SU-DHL-6 (cell line): Measurements from ENCODE around the gene CAMSAP1.

Source experiments
- H2AFZ ChIP-seq: fragments of 200-600 bp; sonication (generic); 2 replicates; pipeline ENCODE4 v1.6.1; 2014; ENCODE audit warnings: low read depth, mild to moderate bottlenecking, moderate library complexity, mixed read lengths, antibody characterized with exemption, low read length; ENCODE audit not compliant: severe bottlenecking
- H3F3A ChIP-seq: fragments of 200-600 bp; shearing (Covaris generic); 2 replicates; pipeline ENCODE4 v1.6.0; 2016; ENCODE audit warnings: antibody characterized with exemption, mild to moderate bottlenecking; ENCODE audit not compliant: insufficient read depth
- H3K27ac ChIP-seq: fragments of 200-600 bp; sonication (generic); 2 replicates; pipeline ENCODE4 v1.5.1; 2016; ENCODE audit warnings: low read depth, mild to moderate bottlenecking, low read length, moderate library complexity, mixed read lengths
- H3K27me3 ChIP-seq: fragments of 200-600 bp; sonication (generic), shearing (Covaris generic); 2 replicates; pipeline ENCODE4 v1.6.0; 2014; ENCODE audit warnings: mild to moderate bottlenecking, low read length
- H3K36me3 ChIP-seq: fragments of 200-600 bp; sonication (generic); 2 replicates; pipeline ENCODE4 v1.6.1; 2014; ENCODE audit warnings: mild to moderate bottlenecking, low read length, mixed read lengths
- H3K4me2 ChIP-seq: fragments of 300-600, 200-600 bp; shearing (Covaris generic), sonication (generic); 2 replicates; pipeline ENCODE4 v1.6.0; 2014; ENCODE audit warnings: low read length, low read depth, mild to moderate bottlenecking; ENCODE audit not compliant: poor library complexity, severe bottlenecking
- H3K4me3 ChIP-seq: fragments of 200-600 bp; sonication (generic); 2 replicates; pipeline ENCODE4 v1.5.1; 2014; ENCODE audit warnings: antibody characterized with exemption, low read length, mild to moderate bottlenecking, mixed read lengths; ENCODE audit not compliant: insufficient read depth, poor library complexity, severe bottlenecking
- H3K79me2 ChIP-seq: fragments of 200-600 bp; sonication (generic); 2 replicates; pipeline ENCODE4 v1.6.1; 2014; ENCODE audit warnings: mild to moderate bottlenecking, low read length, moderate library complexity; ENCODE audit not compliant: insufficient read depth
- H3K9ac ChIP-seq: fragments of 200-600 bp; sonication (generic); 2 replicates; pipeline ENCODE4 v1.7.0; 2014; ENCODE audit warnings: mild to moderate bottlenecking, low read length
- H3K9me2 ChIP-seq: fragments of 200-600 bp; sonication (generic); replicated peaks from 2 replicates; pipeline ENCODE4 v1.6.1; 2014; ENCODE audit warnings: low read length; ENCODE audit not compliant: insufficient read depth
- H3K9me3 ChIP-seq: fragments of 200-600 bp; sonication (generic); 2 replicates; pipeline ENCODE4 v1.6.1; 2014; ENCODE audit warnings: low read length, mixed read lengths; ENCODE audit not compliant: insufficient read depth
- H4K20me1 ChIP-seq: fragments of 200-600 bp; sonication (generic); 2 replicates; pipeline ENCODE4 v1.6.1; 2014; ENCODE audit warnings: low read depth, mild to moderate bottlenecking, antibody characterized with exemption, low read length, moderate library complexity, mixed read lengths
- CTCF ChIP-seq: fragments of 200-600 bp; sonication (generic); IDR thresholded peaks from one replicate; pipeline ENCODE4 v1.5.1; 2017; ENCODE audit warnings: antibody characterized with exemption, mild to moderate bottlenecking, low read length, moderate library complexity; ENCODE audit not compliant: insufficient read depth, poor library complexity, severe bottlenecking
- EZH2phosphoT487 ChIP-seq: fragments of 200-600 bp; sonication (generic), shearing (Covaris generic); conservative IDR thresholded peaks from 2 replicates; pipeline ENCODE4 v1.6.1; 2018; ENCODE audit warnings: mild to moderate bottlenecking, antibody characterized with exemption, low read length, moderate library complexity, mixed read lengths

CAMSAP1 gene

GRCh38 chr9:135876936-135877335 lies 30.4 kb downstream of the CAMSAP1 start:
- no peak overlapping the region for H3K4me3 ChIP-seq
- TF ChIP-seq EZH2phosphoT487, result no peak

DNA sequence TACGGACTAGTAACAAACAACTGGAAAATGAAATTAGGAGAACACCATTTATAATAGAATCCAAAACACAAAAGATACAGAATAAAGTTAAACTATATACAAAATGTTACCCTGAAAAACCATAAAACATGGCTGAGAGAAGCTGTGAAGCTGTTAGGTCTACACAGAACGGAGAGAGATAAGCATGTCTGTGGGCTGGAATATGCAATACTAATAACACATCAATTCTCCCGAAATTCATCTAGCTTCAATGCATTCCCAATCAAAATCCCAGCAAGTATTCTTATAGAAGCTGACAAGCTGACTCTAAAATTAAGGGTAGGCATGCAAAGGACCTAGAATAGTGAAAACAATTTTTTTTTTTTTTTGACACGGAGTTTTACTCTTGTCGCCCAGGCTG lies 32.5 kb downstream of the CAMSAP1 start:
- H3F3A ChIP-seq, result no peaks in the 10 kb centered on the region
- H4K20me1 ChIP-seq, result peaks cover 27% of the 10 kb centered on the region
- no peaks in the 10 kb centered on the region for H3K36me3 ChIP-seq
- no peak overlapping the region for H3K4me2 ChIP-seq
- TF ChIP-seq EZH2phosphoT487, result no peak
- TF ChIP-seq CTCF, result no peak
- no peak overlapping the region for H2AFZ ChIP-seq
- no peaks in the 10 kb centered on the region for H3K9me3 ChIP-seq
- H3K9ac ChIP-seq, result no peak overlapping the region
- H3K9me2 ChIP-seq, result no peaks in the 10 kb centered on the region
- no peak overlapping the region for H3K27ac ChIP-seq
- no peaks in the 10 kb centered on the region for H3K27me3 ChIP-seq
- no peak overlapping the region for H3K4me3 ChIP-seq
- H3K79me2 ChIP-seq, result peaks cover 89% of the 10 kb centered on the region

More at GRCh38 chr9:135876936-135877335, 30.4 kb downstream of the CAMSAP1 start:
- Histone ChIP-seq H3K9me3 (no peaks in the 10 kb centered on the region), H3K4me2 (no peak overlapping the region), H3F3A (no peaks in the 10 kb centered on the region), H4K20me1 (peaks cover 28% of the 10 kb centered on the region), H3K36me3 (no peaks in the 10 kb centered on the region), H3K27ac (no peak overlapping the region), H2AFZ (no peak overlapping the region), H3K27me3 (no peaks in the 10 kb centered on the region), H3K79me2 (peaks cover 82% of the 10 kb centered on the region), H3K9me2 (no peaks in the 10 kb centered on the region), H3K9ac (no peak overlapping the region)

- Histone ChIP-seq H3K4me2 (no peak overlapping the region), H3F3A (no peaks in the 10 kb centered on the region), H3K79me2 (peaks cover 84% of the 10 kb centered on the region), H3K9me2 (no peaks in the 10 kb centered on the region), H3K4me3 (no peak overlapping the region), H3K27me3 (no peaks in the 10 kb centered on the region), H3K9me3 (no peaks in the 10 kb centered on the region), H4K20me1 (peaks cover 24% of the 10 kb centered on the region; the same call in 1 of the 2 replicates), H3K36me3 (no peaks in the 10 kb centered on the region), H3K27ac (no peak overlapping the region), H2AFZ (no peak overlapping the region), H3K9ac (no peak overlapping the region)
- TF ChIP-seq CTCF (no peak), EZH2phosphoT487 (no peak)
Observed at GRCh38 chr9:135869909-135870308, 37.4 kb downstream of the CAMSAP1 start.

DNA sequence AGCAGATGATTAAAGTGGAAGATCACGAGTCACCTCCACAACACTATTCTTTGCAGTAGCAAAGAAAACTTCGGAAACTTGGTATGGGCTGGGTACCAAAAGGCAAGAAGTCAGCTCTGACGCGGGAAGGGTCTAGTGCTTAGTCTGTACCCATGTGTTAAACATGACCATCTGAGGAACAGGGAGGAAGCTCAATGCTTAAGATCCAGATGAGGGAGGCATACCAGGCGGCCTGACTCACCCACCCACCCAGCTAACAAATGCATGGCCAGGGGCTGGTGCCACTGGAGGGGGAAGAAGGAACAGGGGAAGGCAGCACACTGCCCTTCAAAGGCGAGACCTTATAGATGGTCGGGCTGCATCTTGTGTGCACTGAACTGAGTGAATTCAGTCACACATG lies 41.8 kb downstream of the CAMSAP1 start:
- Histone ChIP-seq H3K4me2 (no peak overlapping the region), H3K36me3 (no peaks in the 10 kb centered on the region), H4K20me1 (0 out of 2 replicates have a peak, but pooled peaks cover 4% of the 10 kb centered on the region), H3K79me2 (peaks cover 55% of the 10 kb centered on the region), H3K9me2 (no peaks in the 10 kb centered on the region), H3K4me3 (no peak overlapping the region), H3F3A (no peaks in the 10 kb centered on the region), H3K9me3 (no peaks in the 10 kb centered on the region), H3K27ac (no peak overlapping the region), H3K27me3 (no peaks in the 10 kb centered on the region), H2AFZ (no peak overlapping the region), H3K9ac (no peak overlapping the region)
- TF ChIP-seq EZH2phosphoT487 (no peak), CTCF (no peak)
